ENCODE results near the gene AKNA. TPM values are rescaled to one million over a fixed set of nuclear protein-coding genes. Genes with fewer than 3 reads are reported as not detected.

Gene AKNA
- total and polyA plus RNA-seq, 2 of the 8 experiments (the other 6 are each of a cell fraction or from before 2014, with no cell fraction given): 21.0 to 27.4 TPM

DNA sequence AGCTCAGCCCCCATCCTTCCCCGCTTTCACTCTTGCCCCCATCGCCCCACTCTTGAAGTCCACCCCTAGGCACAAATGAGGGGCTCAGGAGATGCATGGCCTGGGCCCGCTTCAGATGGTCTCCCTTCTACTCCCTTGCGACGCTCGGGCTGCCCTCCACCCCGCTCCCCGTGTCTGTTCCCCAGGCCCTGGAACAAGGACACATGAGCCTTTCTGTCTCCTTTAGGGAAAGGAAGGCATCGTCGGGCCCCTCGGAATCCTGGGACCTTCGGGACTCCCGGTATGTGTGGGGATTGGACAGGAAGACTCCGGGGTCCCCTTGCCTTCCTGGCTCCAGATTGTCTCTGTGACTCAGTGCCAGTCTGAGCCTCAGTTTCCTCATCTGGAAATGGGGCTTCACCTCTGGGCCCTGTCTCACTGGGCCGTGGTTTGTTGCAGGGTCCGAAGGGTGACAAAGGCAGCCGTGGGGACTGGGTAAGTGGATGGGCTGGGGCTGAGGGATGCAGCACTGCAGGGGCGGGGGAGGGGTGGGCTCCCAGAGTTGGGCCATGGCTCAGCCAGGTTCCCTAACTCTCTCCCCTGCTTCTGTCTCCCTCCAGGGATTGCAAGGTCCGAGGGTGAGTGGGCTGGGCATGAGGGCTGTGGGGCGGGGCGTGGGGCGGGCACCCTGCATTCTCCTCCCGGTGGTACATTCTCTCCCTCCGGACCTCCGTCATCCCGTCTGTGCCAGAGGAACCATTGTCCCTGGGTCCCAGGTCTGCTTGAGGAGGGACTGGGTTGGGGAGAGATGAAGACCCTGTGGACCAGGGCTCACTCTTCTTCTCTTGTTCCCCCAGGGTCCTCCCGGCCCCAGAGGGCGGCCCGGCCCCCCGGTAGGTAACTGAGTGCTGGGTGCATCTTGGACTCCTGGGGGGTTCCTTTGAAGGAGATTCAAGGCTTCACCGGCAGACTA, 86.7 kb downstream of the AKNA start (continued):
- TF ChIP-seq, protein P1, sequence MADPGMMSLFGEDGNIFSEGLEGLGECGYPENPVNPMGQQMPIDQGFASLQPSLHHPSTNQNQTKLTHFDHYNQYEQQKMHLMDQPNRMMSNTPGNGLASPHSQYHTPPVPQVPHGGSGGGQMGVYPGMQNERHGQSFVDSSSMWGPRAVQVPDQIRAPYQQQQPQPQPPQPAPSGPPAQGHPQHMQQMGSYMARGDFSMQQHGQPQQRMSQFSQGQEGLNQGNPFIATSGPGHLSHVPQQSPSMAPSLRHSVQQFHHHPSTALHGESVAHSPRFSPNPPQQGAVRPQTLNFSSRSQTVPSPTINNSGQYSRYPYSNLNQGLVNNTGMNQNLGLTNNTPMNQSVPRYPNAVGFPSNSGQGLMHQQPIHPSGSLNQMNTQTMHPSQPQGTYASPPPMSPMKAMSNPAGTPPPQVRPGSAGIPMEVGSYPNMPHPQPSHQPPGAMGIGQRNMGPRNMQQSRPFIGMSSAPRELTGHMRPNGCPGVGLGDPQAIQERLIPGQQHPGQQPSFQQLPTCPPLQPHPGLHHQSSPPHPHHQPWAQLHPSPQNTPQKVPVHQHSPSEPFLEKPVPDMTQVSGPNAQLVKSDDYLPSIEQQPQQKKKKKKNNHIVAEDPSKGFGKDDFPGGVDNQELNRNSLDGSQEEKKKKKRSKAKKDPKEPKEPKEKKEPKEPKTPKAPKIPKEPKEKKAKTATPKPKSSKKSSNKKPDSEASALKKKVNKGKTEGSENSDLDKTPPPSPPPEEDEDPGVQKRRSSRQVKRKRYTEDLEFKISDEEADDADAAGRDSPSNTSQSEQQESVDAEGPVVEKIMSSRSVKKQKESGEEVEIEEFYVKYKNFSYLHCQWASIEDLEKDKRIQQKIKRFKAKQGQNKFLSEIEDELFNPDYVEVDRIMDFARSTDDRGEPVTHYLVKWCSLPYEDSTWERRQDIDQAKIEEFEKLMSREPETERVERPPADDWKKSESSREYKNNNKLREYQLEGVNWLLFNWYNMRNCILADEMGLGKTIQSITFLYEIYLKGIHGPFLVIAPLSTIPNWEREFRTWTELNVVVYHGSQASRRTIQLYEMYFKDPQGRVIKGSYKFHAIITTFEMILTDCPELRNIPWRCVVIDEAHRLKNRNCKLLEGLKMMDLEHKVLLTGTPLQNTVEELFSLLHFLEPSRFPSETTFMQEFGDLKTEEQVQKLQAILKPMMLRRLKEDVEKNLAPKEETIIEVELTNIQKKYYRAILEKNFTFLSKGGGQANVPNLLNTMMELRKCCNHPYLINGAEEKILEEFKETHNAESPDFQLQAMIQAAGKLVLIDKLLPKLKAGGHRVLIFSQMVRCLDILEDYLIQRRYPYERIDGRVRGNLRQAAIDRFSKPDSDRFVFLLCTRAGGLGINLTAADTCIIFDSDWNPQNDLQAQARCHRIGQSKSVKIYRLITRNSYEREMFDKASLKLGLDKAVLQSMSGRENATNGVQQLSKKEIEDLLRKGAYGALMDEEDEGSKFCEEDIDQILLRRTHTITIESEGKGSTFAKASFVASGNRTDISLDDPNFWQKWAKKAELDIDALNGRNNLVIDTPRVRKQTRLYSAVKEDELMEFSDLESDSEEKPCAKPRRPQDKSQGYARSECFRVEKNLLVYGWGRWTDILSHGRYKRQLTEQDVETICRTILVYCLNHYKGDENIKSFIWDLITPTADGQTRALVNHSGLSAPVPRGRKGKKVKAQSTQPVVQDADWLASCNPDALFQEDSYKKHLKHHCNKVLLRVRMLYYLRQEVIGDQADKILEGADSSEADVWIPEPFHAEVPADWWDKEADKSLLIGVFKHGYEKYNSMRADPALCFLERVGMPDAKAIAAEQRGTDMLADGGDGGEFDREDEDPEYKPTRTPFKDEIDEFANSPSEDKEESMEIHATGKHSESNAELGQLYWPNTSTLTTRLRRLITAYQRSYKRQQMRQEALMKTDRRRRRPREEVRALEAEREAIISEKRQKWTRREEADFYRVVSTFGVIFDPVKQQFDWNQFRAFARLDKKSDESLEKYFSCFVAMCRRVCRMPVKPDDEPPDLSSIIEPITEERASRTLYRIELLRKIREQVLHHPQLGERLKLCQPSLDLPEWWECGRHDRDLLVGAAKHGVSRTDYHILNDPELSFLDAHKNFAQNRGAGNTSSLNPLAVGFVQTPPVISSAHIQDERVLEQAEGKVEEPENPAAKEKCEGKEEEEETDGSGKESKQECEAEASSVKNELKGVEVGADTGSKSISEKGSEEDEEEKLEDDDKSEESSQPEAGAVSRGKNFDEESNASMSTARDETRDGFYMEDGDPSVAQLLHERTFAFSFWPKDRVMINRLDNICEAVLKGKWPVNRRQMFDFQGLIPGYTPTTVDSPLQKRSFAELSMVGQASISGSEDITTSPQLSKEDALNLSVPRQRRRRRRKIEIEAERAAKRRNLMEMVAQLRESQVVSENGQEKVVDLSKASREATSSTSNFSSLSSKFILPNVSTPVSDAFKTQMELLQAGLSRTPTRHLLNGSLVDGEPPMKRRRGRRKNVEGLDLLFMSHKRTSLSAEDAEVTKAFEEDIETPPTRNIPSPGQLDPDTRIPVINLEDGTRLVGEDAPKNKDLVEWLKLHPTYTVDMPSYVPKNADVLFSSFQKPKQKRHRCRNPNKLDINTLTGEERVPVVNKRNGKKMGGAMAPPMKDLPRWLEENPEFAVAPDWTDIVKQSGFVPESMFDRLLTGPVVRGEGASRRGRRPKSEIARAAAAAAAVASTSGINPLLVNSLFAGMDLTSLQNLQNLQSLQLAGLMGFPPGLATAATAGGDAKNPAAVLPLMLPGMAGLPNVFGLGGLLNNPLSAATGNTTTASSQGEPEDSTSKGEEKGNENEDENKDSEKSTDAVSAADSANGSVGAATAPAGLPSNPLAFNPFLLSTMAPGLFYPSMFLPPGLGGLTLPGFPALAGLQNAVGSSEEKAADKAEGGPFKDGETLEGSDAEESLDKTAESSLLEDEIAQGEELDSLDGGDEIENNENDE (IDR thresholded peaks at IDR 0.05; ENCODE audit: insufficient replicate concordance, low read length): no peak
